Hematopoietic multipotent progenitor cell treated with erythropoietin and hydrocortisone succinate and interleukin-3 and kit ligand, for 4 days (in vitro differentiated cells): ENCODE data around the gene G3BP1.
"Not testable (repeated sequence)": the region's sequence is repeated elsewhere in the genome, so short reads cannot be mapped to it uniquely, and the experiment has no call there.

Source experiments
- DNase-seq: peaks from one replicate; pipeline ENCODE4 v3.0.0-alpha.2; 2015

Gene G3BP1

DNA sequence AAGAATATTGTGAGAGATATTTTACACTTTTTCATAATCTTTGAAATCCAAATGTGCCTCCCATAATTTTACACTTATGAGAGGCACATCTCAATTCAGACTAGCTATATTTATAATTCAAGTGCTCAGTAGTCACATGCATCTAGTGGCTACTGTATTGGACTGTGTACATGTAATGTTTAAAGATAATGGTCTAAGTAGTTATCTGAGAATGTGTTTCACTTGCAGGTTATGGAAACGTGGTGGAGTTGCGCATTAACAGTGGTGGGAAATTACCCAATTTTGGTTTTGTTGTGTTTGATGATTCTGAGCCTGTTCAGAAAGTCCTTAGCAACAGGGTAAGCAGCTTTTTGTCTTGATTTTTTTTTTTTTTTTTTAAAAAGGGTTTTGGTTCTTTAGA, 28.8 kb downstream of the G3BP1 start:
- peak; percentile 61 for DNase-seq

- DNase-seq: no peak
Observed at GRCh38 chr5:151805414-151806223, 33.9 kb downstream of the G3BP1 start.

DNA sequence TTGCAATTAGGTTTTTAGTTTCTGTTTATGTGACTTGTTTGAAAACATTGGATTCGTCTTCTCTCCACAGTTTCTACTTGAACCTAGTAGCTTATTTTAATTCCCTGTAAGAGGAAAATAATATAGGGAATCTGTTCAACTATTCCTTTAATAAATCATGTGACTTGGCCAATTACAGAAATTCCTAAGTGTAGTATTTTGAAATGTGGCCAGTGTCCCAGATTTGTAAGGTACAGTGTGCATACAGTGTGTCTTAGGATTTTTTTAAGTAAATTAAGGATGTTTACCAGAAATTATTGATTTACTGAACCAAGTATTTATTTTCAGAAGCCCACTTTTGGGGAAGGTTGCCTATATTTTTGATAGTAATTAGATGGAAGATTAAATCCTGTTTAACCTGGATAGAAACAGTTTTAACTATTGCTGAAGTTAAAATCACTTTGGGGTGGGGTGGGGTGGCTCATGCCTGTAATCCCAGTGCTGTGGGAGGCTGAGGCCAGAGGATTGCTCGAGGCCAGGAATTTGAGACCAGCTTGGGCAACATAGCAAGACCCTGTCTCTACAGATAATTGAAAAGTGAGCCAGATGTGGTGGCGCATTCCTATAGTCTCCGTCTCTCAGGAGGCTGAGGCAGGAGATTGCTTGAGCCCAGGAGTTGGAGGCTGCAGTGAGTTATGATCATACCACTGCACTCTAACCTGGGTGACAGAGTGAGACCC, 36.9 kb downstream of the G3BP1 start:
- no peak for DNase-seq

DNA sequence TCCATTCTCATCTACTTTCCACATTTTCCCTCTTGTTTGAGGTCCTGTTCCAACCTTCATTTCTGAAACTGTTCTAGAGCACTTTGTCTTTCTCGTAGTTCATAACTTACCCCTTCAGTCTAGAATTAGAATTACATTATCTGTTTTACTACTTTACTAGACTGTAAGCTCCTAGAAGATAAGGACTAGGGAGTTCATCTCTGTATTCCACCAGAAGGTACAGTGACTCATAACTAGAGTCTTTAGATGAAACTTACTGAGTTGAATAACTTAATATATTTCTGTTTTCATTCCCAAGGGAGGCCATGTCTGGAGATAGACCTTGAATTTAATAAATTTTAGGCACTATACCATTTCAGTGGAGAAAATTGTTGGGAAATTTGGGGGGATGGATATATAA, 38.7 kb downstream of the G3BP1 start:
- DNase-seq: peak; percentile 23

GRCh38 chr5:151810897-151811296, 39.1 kb downstream of the G3BP1 start:
- no peak for DNase-seq

- no peak for DNase-seq
Observed at GRCh38 chr5:151811593-151812321, 40.0 kb downstream of the G3BP1 start.

DNA sequence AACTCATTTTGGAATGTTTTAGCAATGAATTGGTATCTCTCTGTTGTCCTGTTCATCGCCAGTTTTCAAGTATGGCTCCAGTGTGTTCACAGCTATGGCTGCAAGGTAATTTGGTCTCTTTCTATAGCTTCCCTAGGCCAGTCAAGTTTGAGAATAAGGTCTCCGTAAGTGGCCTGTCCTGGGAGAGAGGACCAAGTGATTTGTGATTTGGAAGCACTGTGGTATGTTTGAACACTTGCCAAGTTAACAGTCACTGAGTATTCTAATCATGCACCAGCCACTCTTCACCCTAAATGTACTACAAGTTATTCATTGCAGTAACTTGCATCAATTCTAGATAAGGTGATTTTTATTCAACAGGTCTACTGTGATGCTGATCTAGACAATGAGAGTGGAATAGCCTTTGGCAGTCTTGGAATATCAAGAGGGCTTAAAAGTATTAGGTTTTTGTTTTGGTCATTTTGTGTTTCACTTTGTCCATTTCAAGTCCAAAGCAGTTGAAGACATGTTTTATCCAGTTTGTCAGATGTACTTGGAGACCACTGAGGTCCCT, 41.1 kb downstream of the G3BP1 start:
- no peak for DNase-seq

GRCh38 chr5:151815051-151815450, 43.3 kb downstream of the G3BP1 start:
- no peak for DNase-seq

- no peak for DNase-seq
Observed at GRCh38 chr5:151819830-151820229, 48.1 kb downstream of the G3BP1 start.

DNA sequence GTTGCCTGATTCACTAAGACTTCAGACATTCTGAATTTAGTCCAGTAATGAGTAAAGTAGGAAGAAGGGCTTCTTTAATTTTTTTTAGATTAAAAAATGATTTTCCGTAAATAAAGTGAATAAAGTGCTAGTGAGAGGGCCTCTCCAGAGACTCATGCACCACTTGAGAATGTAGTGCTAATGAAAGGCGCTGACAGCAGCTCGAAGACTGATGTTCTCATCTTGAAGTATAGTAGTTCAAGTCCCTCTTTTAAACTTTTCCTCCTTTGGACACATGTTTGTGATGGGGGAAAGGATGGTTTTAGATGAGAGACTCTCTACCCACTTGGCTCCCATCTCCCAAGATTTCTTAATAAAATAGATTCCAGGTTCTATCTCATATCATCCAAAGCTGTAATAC, 48.5 kb downstream of the G3BP1 start:
- DNase-seq: no peak

GRCh38 chr5:151820903-151821302, 49.1 kb downstream of the G3BP1 start:
- no peak for DNase-seq

DNA sequence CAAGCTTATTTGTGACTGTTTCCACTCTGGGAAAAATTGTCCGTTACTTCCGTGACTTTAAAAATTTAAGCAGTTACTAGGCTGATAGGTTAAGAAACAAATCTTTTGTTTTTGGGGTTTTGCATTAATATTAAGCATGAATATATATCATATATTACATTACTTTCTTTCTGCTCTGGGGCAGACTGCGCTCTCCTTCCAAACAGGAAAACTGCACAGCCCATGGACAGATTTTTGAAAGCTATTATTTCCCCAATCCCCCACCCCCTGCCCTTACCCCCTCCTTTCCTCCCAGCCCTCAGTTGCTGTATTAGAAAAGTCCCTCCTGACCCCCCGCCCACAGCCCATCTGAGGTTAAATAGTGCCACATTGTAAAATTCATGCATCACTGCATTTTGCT, 50.4 kb downstream of the G3BP1 start:
- no peak for DNase-seq

GRCh38 chr5:151825445-151825844, 53.7 kb downstream of the G3BP1 start:
- peak; percentile 70 for DNase-seq

DNA sequence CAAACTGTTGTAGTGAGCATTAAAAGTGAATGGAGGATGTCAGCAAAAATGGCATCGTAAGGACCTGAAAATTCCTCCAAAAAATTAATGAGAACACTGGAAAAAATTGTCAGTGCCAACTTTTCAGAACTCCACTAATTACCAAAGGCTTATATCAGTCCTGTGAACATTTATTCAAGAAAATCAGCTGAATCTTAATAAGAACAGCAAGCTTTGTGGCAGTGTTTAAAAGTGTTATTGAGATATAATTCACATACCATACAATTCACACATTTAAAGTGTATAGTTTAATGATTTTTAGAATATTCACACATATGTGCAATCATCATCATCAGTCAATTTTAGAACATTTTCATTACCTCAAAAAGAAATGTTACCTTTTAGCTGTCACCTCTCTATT, 57.6 kb downstream of the G3BP1 start:
- no peak for DNase-seq

DNA sequence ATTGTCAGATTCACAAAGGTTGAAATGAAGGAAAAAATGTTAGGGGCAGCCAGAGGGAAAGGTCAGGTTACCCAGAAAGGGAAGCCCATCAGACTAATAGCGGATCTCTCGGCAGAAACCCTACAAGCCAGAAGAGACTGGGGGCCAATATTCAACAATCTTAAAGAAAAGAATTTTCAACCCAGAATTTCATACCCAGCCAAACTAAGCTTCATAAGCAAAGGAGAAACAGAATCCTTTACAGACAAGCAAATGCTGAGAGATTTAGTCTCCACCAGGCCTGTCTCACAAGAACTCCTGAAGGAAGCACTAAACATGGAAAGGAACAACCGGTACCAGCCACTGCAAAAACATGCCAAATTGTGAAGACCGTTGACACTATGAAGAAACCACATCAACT, 61.1 kb downstream of the G3BP1 start:
- not testable (repeated sequence) for DNase-seq

GRCh38 chr5:151846765-151847164, 75.0 kb downstream of the G3BP1 start:
- no peak for DNase-seq

- DNase-seq: no peak
Observed at GRCh38 chr5:151847871-151848270, 76.1 kb downstream of the G3BP1 start.

- DNase-seq: no peak
Observed at GRCh38 chr5:151855701-151856100, 83.9 kb downstream of the G3BP1 start.

DNA sequence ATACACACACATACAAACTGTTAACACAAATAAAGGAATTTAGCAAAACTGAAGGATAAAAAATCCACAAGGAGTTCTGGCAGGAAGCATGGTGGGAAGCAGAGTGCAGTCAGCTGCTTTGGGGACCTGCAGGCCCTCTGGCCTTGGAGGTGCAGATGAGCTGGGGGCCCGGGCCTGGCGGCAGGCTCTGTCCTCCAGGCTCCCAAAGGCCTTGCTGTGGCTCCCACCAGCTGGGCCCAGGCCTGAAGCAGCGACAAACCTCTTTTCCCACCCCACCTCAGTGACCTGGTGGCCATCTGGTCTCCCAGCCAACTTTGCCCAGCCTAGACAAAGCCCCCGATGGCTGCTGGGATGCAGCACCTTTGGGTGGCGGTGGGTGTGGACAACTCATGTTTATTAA, 85.1 kb downstream of the G3BP1 start:
- DNase-seq: no peak

DNA sequence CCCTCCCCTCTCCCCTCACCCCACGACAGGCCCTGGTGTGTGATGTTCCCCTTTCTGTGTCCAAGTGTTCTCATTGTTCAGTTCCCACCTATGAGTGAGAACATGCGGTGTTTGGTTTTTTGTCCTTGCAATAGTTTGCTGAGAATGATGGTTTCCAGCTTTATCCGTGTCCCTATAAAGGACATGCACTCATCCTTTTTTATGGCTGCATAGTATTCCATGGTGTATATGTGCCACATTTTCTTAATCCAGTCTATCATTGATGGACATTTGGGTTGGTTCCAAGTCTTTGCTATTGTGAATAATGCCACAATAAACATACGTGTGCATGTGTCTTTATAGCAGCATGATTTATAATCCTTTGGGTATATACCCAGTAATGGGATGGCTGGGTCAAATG, 89.1 kb downstream of the G3BP1 start:
- DNase-seq: not testable (repeated sequence)
